ENCODE data around the gene CAPN10. TPM values are rescaled to one million over a fixed set of nuclear protein-coding genes. Genes with fewer than 3 reads are reported as not detected.

Gene CAPN10
- total RNA-seq, 4 donors from 2014 or later, result 2.8 to 39.6 (median 21.6) TPM

DNA sequence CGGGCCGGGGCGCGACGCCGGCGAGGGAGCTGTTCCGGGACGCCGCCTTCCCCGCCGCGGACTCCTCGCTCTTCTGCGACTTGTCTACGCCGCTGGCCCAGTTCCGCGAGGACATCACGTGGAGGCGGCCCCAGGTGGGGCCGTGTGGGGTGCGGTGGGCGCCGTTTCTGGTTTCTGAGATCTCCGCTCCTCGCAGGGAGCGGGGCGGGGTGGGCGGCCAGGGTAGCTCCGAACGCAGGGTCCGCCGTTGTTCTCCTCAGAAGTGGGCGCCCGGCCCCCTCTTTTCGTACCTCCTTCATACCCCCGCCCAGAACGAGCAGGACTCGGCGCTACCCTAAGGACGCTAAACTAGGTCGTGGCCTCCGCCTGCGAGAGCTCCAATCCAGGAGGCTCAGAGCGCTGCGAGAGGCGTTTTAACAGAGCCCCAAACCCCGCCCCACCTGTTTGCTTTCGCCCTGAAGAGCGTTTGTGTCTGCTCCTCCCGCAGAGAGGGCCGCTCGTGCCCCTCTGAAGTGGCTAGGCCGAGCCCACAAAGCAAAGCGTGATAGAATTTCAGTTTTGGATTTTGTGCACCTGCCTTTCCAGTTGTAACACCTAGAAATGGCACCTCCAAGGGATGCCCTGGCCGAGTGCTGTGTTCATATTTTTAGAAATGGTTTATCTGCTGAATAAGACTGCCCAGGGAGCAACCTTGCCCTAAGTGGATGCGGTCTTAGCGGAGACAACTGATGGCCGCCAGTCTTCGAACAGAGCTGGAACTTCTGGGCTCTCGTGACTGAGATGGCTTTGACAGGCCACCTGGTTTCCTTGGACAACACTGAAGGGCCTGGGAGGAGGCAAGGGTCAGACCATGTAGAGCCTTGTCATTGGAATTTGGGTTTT, 626 bp downstream of the CAPN10 start:
- no peaks in the 10 kb centered on the region for H3K9me3 ChIP-seq
- DNase-seq, result peak in 1 of 2 donors; percentile 48
- peaks cover 16 to 24% of the 10 kb centered on the region in 2 donors for H3K4me1 ChIP-seq
- no peaks in the 10 kb centered on the region for H3K36me3 ChIP-seq
- TF ChIP-seq POLR2A (IDR thresholded peaks at IDR 0.05) (no peak), CTCF (IDR thresholded peaks at IDR 0.05) (no peak)
- peak overlapping the region; percentile 67 to 77 for H3K4me3 ChIP-seq
- H3K27ac ChIP-seq, result peak overlapping the region; percentile 37 to 93
- intact Hi-C loops (cut with DNase I; ENCODE audit: low total_unique reads), result no loop called here
- no peaks in the 10 kb centered on the region for H3K27me3 ChIP-seq

GRCh38 chr2:240588006-240588655, 1.6 kb downstream of the CAPN10 start:
- Histone ChIP-seq H3K4me1 (peaks cover 16 to 24% of the 10 kb centered on the region in 2 donors), H3K9me3 (no peaks in the 10 kb centered on the region), H3K27ac (no peak overlapping the region), H3K4me3 (no peak overlapping the region), H3K36me3 (no peaks in the 10 kb centered on the region), H3K27me3 (no peaks in the 10 kb centered on the region)
- TF ChIP-seq POLR2A (IDR thresholded peaks at IDR 0.05), result no peak
- no peak for TF ChIP-seq CTCF (IDR thresholded peaks at IDR 0.05)
- no peak for DNase-seq
- intact Hi-C loops (cut with DNase I; ENCODE audit: low total_unique reads), result no loop called here

DNA sequence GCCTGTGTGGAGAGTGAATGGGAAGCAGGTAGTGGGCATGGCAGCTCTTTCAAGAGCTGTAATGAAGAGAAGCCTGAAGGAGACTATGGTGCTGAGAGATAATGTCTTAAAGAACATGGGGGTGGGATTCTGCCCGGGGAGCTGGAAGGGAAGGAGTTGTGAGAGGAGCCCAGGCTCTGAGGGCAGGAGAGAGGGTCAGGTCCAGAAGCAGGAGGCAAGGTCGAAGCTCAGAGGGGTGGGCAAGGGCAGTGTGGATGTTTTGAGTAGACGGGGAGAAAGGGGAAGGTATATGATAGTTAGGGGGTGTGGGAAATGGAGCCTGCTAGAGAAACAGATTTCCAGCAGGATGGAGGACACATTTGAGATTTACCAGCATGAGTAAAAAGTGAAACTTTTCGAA, 2.1 kb downstream of the CAPN10 start:
- Histone ChIP-seq H3K27ac (no peak overlapping the region), H3K4me3 (no peak overlapping the region), H3K9me3 (no peaks in the 10 kb centered on the region), H3K27me3 (no peaks in the 10 kb centered on the region), H3K4me1 (peaks cover 15 to 24% of the 10 kb centered on the region in 2 donors), H3K36me3 (no peaks in the 10 kb centered on the region)
- DNase-seq, result no peak
- intact Hi-C loops (cut with DNase I; ENCODE audit: low total_unique reads), result no loop called here
- TF ChIP-seq CTCF (IDR thresholded peaks at IDR 0.05), result no peak
- TF ChIP-seq POLR2A (IDR thresholded peaks at IDR 0.05), result no peak

DNA sequence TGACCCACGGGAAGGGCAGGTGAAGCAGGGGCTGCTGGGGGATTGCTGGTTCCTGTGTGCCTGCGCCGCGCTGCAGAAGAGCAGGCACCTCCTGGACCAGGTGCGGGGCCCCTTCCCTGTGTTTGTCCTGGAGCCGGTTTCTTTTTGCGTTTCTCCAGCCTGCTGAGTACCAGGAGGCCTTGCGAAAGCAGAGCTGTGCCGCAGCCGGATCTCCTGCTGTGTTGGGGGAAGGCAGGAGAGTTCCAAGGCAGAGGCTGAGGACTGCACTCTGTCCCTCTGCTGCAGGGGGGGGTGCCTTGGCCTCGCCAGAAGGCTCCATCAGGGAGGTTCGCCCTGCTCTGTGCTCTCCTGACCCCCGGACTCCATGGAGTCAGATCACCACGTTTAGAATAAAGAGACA, 2.8 kb downstream of the CAPN10 start:
- H3K4me1 ChIP-seq, result peaks cover 11 to 22% of the 10 kb centered on the region in 2 donors
- no peaks in the 10 kb centered on the region for H3K36me3 ChIP-seq
- H3K27ac ChIP-seq, result no peak overlapping the region
- no peaks in the 10 kb centered on the region for H3K9me3 ChIP-seq
- no peak overlapping the region for H3K4me3 ChIP-seq
- no peak for TF ChIP-seq POLR2A (IDR thresholded peaks at IDR 0.05)
- TF ChIP-seq CTCF (IDR thresholded peaks at IDR 0.05), result no peak
- DNase-seq, result no peak
- H3K27me3 ChIP-seq, result no peaks in the 10 kb centered on the region
- intact Hi-C loops (cut with DNase I; ENCODE audit: low total_unique reads), result no loop called here

Data from uterus (tissue), 4 donors.